H1 (cell line): ENCODE data around the gene PTPRC. TPM values are rescaled to one million over a fixed set of nuclear protein-coding genes. Genes with fewer than 3 reads are reported as not detected.

Experiments used
- CHD7 ChIP-seq: fragments of 300-600 bp; sonication (generic); IDR thresholded peaks from 2 replicates; pipeline ENCODE4 v1.7.1; 2012; ENCODE audit warnings: low read length, moderate library complexity, mild to moderate bottlenecking, inconsistent platforms; ENCODE audit not compliant: insufficient replicate concordance
- polyA plus RNA-seq, 7 experiments: library from polyadenylated mRNA; depleted of rRNA in 3 of 7; stranded (reverse) in 5 of 7; unstranded in 2 of 7; fragments of >200 nt in 5 of 7; fragments of 200-250 nt in 2 of 7; gene quantifications; 1 replicate in 5 of 7; 2 replicates in 1 of 7; 4 replicates in 1 of 7; pipeline versions ENCODE4 v1.2.1 to v1.2.3, GENCODE V29; 2011 to 2013; ENCODE audit warnings: missing spikeins in 2 of 7, mixed read lengths in 2 of 7
- total RNA-seq: library from RNA; stranded (reverse); fragmentation: NEBNext Ultra II Directional; extraction: Animal tissue kit (Norgen Biotek cat#: 25700); gene quantifications from 2 replicates; pipeline ENCODE4 v1.2.1, GENCODE V29; 2021

Gene PTPRC
- total and polyA plus RNA-seq, 2 of the 8 experiments (the other 6 are each of a cell fraction or from before 2014, with no cell fraction given): 0.05 TPM; not detected in 1

DNA sequence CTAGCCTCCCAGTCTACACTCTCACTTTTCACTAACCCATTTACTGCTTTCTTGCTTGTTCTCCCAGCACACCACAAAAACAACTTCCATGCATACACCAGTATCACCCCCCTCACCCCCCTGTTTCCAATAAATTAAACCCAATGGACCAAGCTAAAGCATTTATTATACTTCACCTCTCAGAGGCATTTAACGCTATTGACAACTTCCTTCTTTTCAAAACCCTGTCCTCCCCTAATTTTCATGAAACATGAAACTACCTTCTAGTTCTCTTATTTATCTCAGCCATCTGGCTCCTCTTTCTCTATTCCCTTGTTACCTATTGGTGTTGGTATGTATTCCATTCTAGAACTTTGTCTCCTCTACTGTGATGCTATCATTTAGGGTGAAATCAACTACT, 32.3 kb downstream of the PTPRC start (continued):
- no peak for TF ChIP-seq CHD7
